Panc1 (cell line): ENCODE measurements around the gene HELB.

ENCODE experiments used
- SIN3A ChIP-seq: IDR thresholded peaks from 2 replicates; pipeline ENCODE4 v1.6.1; 2012; ENCODE audit warnings: low read depth, mild to moderate bottlenecking, low read length, moderate library complexity, borderline replicate concordance; ENCODE audit not compliant: insufficient read depth
- TF ChIP-seq, protein P1 (sequence below): fragments of 450-650 bp; IDR thresholded peaks from 2 replicates; pipeline ENCODE4 v1.5.1; 2017; ENCODE audit warnings: mild to moderate bottlenecking

DNA sequence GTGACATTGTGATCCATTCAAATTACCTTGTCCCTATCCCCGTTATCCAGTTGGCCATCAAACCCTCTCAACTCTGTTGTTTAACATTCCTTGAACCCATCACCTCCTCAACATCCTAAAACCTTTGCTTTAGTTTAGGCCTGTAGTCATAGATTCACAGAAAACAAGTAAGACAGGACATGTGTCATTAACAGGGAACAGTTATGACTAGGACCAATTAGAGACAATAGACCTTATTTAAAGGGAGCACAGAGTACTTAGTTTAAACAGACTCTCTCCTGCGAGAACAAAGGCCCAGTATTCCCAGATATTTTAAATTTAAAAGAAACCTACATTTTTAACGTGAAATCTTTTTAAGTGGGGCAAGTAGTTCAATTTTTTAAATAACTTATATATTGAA is 20.0 kb upstream of the HELB start:
- no peak for TF ChIP-seq SIN3A
- TF ChIP-seq, protein P1, sequence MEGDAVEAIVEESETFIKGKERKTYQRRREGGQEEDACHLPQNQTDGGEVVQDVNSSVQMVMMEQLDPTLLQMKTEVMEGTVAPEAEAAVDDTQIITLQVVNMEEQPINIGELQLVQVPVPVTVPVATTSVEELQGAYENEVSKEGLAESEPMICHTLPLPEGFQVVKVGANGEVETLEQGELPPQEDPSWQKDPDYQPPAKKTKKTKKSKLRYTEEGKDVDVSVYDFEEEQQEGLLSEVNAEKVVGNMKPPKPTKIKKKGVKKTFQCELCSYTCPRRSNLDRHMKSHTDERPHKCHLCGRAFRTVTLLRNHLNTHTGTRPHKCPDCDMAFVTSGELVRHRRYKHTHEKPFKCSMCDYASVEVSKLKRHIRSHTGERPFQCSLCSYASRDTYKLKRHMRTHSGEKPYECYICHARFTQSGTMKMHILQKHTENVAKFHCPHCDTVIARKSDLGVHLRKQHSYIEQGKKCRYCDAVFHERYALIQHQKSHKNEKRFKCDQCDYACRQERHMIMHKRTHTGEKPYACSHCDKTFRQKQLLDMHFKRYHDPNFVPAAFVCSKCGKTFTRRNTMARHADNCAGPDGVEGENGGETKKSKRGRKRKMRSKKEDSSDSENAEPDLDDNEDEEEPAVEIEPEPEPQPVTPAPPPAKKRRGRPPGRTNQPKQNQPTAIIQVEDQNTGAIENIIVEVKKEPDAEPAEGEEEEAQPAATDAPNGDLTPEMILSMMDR: no peak
